ENCODE data around the gene STRADA. TPM values are rescaled to one million over a fixed set of nuclear protein-coding genes. Genes with fewer than 3 reads are reported as not detected.
A peak's percentile ranks its signal among the peaks of the same experiment; 100 is the strongest.
"Not testable (repeated sequence)": the region's sequence is repeated elsewhere in the genome, so short reads cannot be mapped to it uniquely, and the experiment has no call there.

STRADA gene
- total RNA-seq, 1 donor from 2014 or later = 19.6 TPM

- no peak for DNase-seq (ENCODE audit: low read depth in 2 of 2)
These were observed 12.4 kb upstream of the STRADA start for GRCh38 chr17:63754046-63754445.

- DNase-seq (ENCODE audit: low read depth in 2 of 2) = no peak
These were observed 11.6 kb upstream of the STRADA start for GRCh38 chr17:63753215-63753614.

GRCh38 chr17:63752707-63753106 lies 11.1 kb upstream of the STRADA start:
- no peak for DNase-seq (ENCODE audit: low read depth in 2 of 2)

- DNase-seq (ENCODE audit: low read depth in 2 of 2) = no peak
These were observed 10.2 kb upstream of the STRADA start for GRCh38 chr17:63751806-63752205.

- no peak for DNase-seq (ENCODE audit: low read depth in 2 of 2)
These were observed 524 bp downstream of the STRADA start for GRCh38 chr17:63741143-63741407.

- peak in 1 of 2 donors; percentile 2 for DNase-seq (ENCODE audit: low read depth in 2 of 2)
These were observed 996 bp downstream of the STRADA start for GRCh38 chr17:63740464-63741142.

GRCh38 chr17:63735691-63736090 lies 5.9 kb downstream of the STRADA start:
- no peak for DNase-seq (ENCODE audit: low read depth in 2 of 2)

- DNase-seq (ENCODE audit: low read depth in 2 of 2) = no peak
These were observed 19.2 kb downstream of the STRADA start for GRCh38 chr17:63722403-63722802.

GRCh38 chr17:63720194-63720593 lies 21.4 kb downstream of the STRADA start:
- DNase-seq (ENCODE audit: low read depth in 2 of 2) = not testable (repeated sequence)

GRCh38 chr17:63718988-63719387 lies 22.6 kb downstream of the STRADA start:
- peak; percentile 64 to 85 for DNase-seq (ENCODE audit: low read depth in 2 of 2)

- peak; percentile 79 to 93 for DNase-seq (ENCODE audit: low read depth in 2 of 2)
These were observed 25.2 kb downstream of the STRADA start for GRCh38 chr17:63716426-63716825.

GRCh38 chr17:63714550-63715277 lies 26.9 kb downstream of the STRADA start:
- peak; percentile 43 to 56 for DNase-seq (ENCODE audit: low read depth in 2 of 2)

GRCh38 chr17:63709110-63709509 lies 32.5 kb downstream of the STRADA start:
- DNase-seq (ENCODE audit: low read depth in 2 of 2) = no peak

- DNase-seq (ENCODE audit: low read depth in 2 of 2) = no peak
These were observed 34.4 kb downstream of the STRADA start for GRCh38 chr17:63707151-63707550.

- no peak for DNase-seq (ENCODE audit: low read depth in 2 of 2)
These were observed 35.1 kb downstream of the STRADA start for GRCh38 chr17:63706336-63707082.

- no peak for DNase-seq (ENCODE audit: low read depth in 2 of 2)
These were observed 35.9 kb downstream of the STRADA start for GRCh38 chr17:63705657-63706056.

GRCh38 chr17:63704836-63705235 lies 36.8 kb downstream of the STRADA start:
- no peak for DNase-seq (ENCODE audit: low read depth in 2 of 2)

- DNase-seq (ENCODE audit: low read depth in 2 of 2) = no peak
These were observed 37.4 kb downstream of the STRADA start for GRCh38 chr17:63704259-63704576.

- no peak for DNase-seq (ENCODE audit: low read depth in 2 of 2)
These were observed 37.9 kb downstream of the STRADA start for GRCh38 chr17:63703556-63704258.

- no peak for DNase-seq (ENCODE audit: low read depth in 2 of 2)
These were observed 38.6 kb downstream of the STRADA start for GRCh38 chr17:63703029-63703428.

GRCh38 chr17:63702721-63703015 lies 38.9 kb downstream of the STRADA start:
- no peak for DNase-seq (ENCODE audit: low read depth in 2 of 2)

Measured in dermis microvascular lymphatic vessel endothelial cell (primary cell).